Neural cell (in vitro differentiated cells): Measurements from ENCODE around the gene CD3G.
"Not testable (repeated sequence)": the region's sequence is repeated elsewhere in the genome, so short reads cannot be mapped to it uniquely, and the experiment has no call there.

Experiments used
- CTCF ChIP-seq: fragments of 450-650 bp; IDR thresholded peaks from 2 replicates; pipeline ENCODE4 v1.5.1; 2014; ENCODE audit warnings: antibody characterized with exemption, mild to moderate bottlenecking, moderate library complexity; ENCODE audit not compliant: poor library complexity, severe bottlenecking
- EZH2 ChIP-seq: fragments of 200-600, 300-800 bp; shearing (Covaris generic), sonication (generic); IDR thresholded peaks from 2 replicates; pipeline ENCODE4 v1.6.1; 2014; ENCODE audit warnings: antibody characterized with exemption, low read length, borderline replicate concordance, mild to moderate bottlenecking; ENCODE audit not compliant: insufficient read depth, poor library complexity, severe bottlenecking
- REST ChIP-seq: IDR thresholded peaks from 2 replicates; pipeline ENCODE4 v1.6.1; 2012; ENCODE audit warnings: borderline replicate concordance
- SMC3 ChIP-seq: fragments of 450-650 bp; conservative IDR thresholded peaks from 2 replicates; pipeline ENCODE4 v1.6.1; 2014; ENCODE audit warnings: antibody characterized with exemption, mild to moderate bottlenecking, moderate library complexity; ENCODE audit not compliant: poor library complexity

- TF ChIP-seq REST, CTCF, SMC3, EZH2: not testable (repeated sequence)
Observed at GRCh38 chr11:118402594-118402993, 58.5 kb downstream of the CD3G start.
